GM18951 (cell line): Measurements from ENCODE around the gene NPTX1.
"Not testable (repeated sequence)": the region's sequence is repeated elsewhere in the genome, so short reads cannot be mapped to it uniquely, and the experiment has no call there.

Source experiments
- POLR2A ChIP-seq: IDR thresholded peaks from 4 replicates; pipeline ENCODE4 v1.6.1; 2011; ENCODE audit warnings: mild to moderate bottlenecking; ENCODE audit not compliant: insufficient read length, insufficient read depth; ENCODE audit errors: extremely low read depth
- in situ Hi-C: fragments of 300-500 bp; cut with MboI; formaldehyde crosslinking; loops from one replicate; pipeline ENCODE4 v1.12.0; 2022; ENCODE audit warnings: low sequenced_read_pairs, mixed read lengths, inconsistent platforms; ENCODE audit not compliant: unreplicated experiment

NPTX1 gene

DNA sequence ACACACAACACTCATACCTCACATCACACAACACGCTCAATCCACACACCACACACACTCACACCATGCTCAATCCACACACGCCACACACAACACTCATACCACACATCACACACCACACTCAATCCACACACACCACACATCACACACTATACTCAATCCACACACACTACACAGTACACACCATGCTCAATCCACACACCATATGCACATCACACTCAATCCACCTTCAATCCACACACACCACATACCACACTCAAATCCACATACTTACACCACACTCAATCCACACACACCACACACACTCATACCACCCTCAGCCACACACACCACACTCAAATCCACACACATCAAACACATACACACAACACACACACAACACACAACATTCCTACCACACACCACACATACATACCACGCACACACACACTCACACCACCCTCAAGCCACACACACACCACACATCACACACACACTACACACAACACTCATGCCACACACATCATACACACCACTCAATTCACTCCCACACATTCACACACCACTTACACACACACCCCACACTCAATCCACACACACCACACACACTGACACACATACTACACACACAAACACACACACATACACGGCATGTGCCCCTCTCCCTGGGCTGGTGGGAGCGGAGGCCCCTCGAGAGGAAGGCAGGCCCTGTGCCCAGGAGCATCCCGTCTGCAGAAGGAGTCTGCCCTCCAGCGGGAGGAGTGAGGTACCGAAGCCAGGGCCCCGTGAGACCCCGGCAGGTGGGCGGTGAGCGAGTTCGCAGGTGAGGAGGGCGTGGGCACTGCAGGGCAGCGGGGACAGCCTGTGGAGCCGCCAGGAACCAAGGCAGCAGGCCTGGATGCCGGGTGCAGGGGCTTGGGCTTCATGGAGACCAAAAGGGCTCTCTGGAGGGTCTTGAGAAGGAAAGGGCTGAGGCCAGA is 35.1 kb upstream of the NPTX1 start:
- TF ChIP-seq POLR2A = no peak
- in situ Hi-C loops = no loop called here

DNA sequence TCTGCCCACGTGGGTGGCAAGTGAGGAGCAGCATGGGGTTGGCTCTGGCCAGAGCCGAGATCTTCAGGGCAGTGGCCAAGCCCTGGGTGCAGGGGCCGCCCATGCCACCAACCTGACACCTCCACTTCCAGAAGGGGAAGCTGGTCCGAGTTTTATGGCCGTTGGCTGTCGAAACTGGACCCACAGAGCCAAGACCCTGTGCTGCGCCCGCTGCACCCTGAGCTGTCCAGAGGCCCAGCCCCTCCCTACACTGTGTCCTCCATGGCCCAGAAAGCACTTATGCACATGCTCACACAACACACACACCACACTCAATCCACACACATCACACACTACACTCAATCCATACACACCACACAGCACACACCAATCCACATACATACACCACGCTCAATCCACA is 34.4 kb upstream of the NPTX1 start:
- TF ChIP-seq POLR2A = no peak
- in situ Hi-C loops = no loop called here

- in situ Hi-C loops = no loop called here
- no peak for TF ChIP-seq POLR2A
Measured at GRCh38 chr17:80510132-80510531, 33.7 kb upstream of the NPTX1 start.

DNA sequence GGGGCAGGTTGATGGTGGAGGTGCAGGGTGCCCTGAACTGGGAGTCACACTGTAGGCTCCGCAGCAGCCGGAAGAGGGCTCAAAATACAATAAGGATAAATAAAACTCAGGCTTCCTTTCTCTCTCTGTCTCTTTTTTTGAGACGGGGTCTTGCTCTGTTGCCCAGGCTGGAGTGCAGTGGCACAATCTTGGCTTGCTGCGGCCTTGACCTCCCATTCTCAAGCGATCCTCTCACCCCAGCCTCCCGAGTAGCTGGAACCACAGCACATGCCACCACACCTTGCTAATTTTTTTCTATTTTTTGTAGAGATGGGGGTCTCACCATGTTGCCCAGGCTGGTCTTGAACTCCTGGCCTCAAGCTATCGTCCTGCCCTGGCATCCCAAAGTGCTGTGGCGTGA is 32.9 kb upstream of the NPTX1 start:
- no peak for TF ChIP-seq POLR2A
- in situ Hi-C loops = no loop called here

GRCh38 chr17:80507965-80508364 is 31.6 kb upstream of the NPTX1 start:
- no peak for TF ChIP-seq POLR2A
- in situ Hi-C loops = no loop called here

GRCh38 chr17:80507177-80507576 is 30.8 kb upstream of the NPTX1 start:
- in situ Hi-C loops = not testable (repeated sequence)

DNA sequence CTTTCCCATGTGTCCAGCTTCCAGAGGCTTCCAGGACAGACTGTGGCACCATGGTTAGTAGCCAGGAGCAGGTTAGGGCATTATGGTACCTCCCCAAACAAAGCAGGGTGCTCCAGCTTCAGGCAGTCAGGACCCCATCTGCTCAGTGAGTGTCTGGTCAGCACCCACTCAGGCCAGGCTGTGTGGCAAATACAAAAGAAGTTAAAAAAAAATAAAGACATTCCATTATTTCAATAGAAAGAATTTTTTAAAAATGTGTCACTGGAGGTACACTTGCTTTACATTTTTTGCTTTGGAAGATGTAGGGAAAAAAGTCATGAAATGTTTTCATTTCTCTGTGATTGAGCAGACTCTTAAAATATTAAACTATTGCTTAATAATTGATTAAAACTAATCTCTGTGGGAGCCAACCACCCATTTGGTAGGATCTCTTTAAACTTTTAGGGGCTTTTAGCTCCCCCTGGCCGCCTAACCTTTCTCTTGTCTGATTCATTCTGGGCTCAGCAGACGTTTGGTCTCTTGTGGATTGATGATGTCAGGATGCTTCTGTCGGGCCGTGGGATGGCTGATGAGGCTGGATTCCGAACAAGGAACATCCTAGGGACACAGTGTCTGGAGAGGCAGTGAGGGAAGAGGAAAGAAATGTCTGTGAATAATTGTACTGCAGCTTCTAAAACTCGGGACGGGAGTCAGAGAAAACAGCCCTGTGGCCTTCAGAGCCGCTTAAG is 28.4 kb upstream of the NPTX1 start:
- no peak for TF ChIP-seq POLR2A
- in situ Hi-C loops = no loop called here

- in situ Hi-C loops = no loop called here
- TF ChIP-seq POLR2A = no peak
Measured at GRCh38 chr17:80503921-80504320, 27.5 kb upstream of the NPTX1 start.

DNA sequence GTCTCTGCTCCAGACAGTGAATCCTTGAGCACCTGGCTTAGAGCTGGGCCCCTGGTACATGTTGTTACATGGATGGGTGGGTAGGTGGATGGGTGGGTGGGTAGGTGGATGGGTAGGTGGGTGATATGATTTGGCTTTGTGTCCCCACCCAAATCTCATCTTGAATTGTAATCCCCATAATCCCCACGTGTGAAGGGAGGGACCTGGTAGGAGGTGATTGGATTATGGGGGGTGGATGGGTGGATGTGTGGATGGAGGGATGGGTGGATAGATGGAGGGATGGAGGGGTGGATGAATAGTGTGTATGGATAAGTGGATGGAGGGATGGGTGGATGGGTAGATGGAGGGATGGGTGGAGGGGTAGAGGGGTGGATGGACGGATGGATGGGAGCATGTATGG is 26.6 kb upstream of the NPTX1 start:
- in situ Hi-C loops = no loop called here

DNA sequence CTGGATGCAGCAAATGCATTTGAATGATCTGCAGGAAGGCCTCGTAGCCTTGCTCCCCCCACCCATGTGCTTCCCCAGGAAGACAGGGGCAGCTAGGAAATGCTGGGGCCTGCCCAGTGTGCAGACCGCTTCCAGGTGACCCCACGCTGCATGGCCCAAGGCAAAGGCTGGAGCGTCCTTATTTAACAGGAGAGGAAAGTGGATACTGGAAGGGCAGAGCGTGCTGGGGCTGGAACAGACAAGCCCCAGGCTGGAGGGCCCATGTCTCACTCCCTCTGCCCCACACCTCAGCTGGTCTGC is 26.1 kb upstream of the NPTX1 start:
- no peak for TF ChIP-seq POLR2A
- in situ Hi-C loops = no loop called here

More for the DNA sequence above, 26.6 kb upstream of the NPTX1 start:
- TF ChIP-seq POLR2A = no peak

DNA sequence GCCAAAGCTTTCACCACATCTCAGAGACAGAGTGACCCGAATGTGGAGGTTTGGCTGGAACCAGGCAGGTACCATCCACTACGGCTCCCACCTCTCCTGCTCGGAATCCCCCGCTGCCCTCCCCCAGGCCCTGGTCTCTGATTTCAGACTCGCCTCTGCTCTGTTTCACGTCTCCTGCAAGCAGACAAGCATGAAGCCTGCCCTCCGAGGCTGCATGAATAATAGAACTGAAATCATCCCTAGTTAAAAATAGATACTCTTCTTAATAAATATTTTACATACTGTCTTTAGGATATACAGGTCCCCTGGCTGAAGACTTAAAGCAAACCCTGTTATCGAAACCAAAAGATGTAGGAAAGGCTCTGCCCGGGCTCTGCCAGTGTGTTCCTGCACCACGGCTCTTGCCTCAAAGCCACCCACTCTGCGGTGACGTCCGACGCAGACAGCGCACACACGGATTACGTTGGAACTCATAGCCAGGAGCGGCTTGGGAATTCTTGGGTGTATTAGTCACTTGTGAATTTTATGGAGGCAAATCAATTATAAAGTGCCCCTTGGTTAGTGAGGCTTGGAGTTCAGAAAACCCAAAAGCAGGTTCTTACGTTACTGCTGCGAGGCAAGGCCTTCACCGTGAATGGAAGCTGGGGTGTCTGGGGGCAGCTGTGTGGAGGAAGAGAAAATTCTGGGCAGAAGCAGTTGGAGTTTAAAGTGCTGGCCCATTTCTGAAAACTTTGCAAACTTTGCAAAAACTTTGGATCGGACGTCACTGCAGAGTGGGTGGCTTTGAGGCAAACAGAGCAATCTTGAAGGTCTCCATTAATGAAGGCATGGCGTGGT is 25.6 kb upstream of the NPTX1 start:
- in situ Hi-C loops = no loop called here
- TF ChIP-seq POLR2A = no peak

DNA sequence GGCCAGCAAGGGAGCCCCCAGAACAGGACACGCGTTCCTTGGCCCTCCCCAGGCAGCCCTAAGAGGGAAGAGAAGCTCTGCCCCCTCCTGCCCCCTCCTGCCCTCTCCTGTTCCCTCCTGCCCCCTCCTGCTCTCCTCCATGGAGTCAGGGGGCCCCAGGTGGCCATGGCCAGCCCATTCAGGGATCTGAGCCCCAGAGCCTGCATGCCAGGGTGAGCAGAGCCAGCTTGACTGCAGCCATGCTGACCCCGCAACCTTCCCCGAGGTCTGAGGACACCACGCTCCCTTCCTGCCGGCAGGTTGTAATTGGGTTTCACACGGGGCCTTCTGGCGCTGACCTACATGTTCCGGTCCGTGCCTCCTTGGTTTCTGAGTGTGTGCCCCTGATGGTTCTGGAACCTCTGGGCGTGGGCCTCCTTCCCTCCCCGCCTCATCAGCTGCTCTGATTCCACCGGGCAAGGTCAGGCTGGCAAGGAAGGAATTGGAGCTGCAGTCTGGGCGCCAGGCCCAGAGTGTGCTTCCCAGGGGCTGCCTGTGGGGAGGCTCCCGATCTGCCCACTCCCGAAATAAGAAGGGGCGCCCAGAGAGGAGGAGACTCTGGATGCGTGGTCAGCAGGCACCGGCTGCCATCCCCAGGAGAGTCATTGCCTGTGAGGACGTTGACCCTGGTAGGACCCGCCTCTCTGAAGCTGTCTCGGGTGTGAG is 23.7 kb upstream of the NPTX1 start:
- no peak for TF ChIP-seq POLR2A
- in situ Hi-C loops = no loop called here

GRCh38 chr17:80499560-80499959 is 23.2 kb upstream of the NPTX1 start:
- in situ Hi-C loops = no loop called here
- TF ChIP-seq POLR2A = no peak
